Uterus (tissue), 4 donors: ENCODE data around the gene PLCB2. TPM values are rescaled to one million over a fixed set of nuclear protein-coding genes. Genes with fewer than 3 reads are reported as not detected.

Source experiments
- DNase-seq, 2 donors: peaks; one replicate each; pipeline ENCODE4 v3.0.0-alpha.2; 2019 to 2020
- H3K27ac ChIP-seq, 2 donors: fragments of 200-600 bp; sonication (generic); 1 replicate in 1 of 2; 2 replicates in 1 of 2; pipeline ENCODE4 v1.5.1; 2016 to 2018
- H3K27me3 ChIP-seq, 2 donors: fragments of 200-600 bp; sonication (generic); one replicate each; pipeline ENCODE4 v1.5.1; 2018 to 2019; ENCODE audit warnings: control low read depth in 1 of 2
- H3K36me3 ChIP-seq, 2 donors: fragments of 200-600 bp; sonication (generic); one replicate each; pipeline ENCODE4 v1.5.1; 2019; ENCODE audit warnings: control low read depth in 1 of 2
- H3K4me1 ChIP-seq, 2 donors: fragments of 200-600 bp; sonication (generic); one replicate each; pipeline ENCODE4 v1.5.1; 2018 to 2019; ENCODE audit warnings: control low read depth in 1 of 2
- H3K4me3 ChIP-seq, 2 donors: fragments of 200-600 bp; sonication (generic); 1 replicate in 1 of 2; 2 replicates in 1 of 2; pipeline ENCODE4 v1.5.1; 2018 to 2019; ENCODE audit warnings: mild to moderate bottlenecking in 1 of 2
- H3K9me3 ChIP-seq, 2 donors: fragments of 200-600 bp; sonication (generic); one replicate each; pipeline ENCODE4 v1.5.1; 2019; ENCODE audit warnings: control low read depth in 1 of 2
- POLR2A ChIP-seq, 2 donors: fragments of 450-650 bp; IDR thresholded peaks; one replicate each; pipeline ENCODE4 v1.6.1; 2016; ENCODE audit warnings: antibody characterized with exemption in 2 of 2, mild to moderate bottlenecking in 1 of 2, moderate library complexity in 1 of 2
- intact Hi-C: fragments of 100-400 bp; cut with DNase I; formaldehyde crosslinking; loops from one replicate; pipeline ENCODE4 v1.15.1; 2023; ENCODE audit warnings: low total_unique reads
- total RNA-seq, 4 donors: library from RNA; depleted of rRNA in 3 of 4; stranded (reverse); fragments of >200 nt in 3 of 4; gene quantifications; one replicate each; pipeline versions ENCODE4 v1.1.0 to v1.2.4, GENCODE V29; 2014 to 2023
- TF ChIP-seq, protein P1 (sequence below), 4 experiments: fragments of 200-600 bp in 2 of 4; fragments of 450-650 bp in 2 of 4; sonication (generic) in 2 of 4; IDR thresholded peaks; one replicate each; pipeline ENCODE4 v1.5.1; 2016 to 2019; ENCODE audit warnings: antibody characterized with exemption in 4 of 4, mild to moderate bottlenecking in 2 of 4, moderate library complexity in 1 of 4
- donor health status: DM: yes; HTN: yes; CAD: no.

The PLCB2 gene
- total RNA-seq, 4 donors from 2014 or later: 3.5 to 19.0 (median 9.3) TPM

DNA sequence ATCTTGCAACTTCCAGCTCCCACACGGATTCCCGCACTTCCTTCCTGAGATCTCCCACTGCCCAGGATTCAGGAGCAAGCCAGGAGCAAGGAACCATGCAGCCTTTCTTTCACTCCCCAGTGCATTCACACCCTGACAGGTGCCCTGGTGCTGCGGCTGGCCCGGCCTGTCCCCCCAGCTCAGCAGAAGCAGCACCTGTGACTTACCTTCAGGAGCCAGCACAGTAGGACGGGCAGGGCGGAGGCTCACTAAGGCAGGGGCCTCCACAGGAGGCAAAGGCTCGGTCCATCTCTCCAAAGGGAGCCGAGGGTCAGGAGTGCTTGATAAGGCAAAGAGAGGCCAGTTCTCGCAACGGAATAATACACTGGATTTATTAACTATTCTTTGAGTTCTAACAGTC, 29.7 kb downstream of the PLCB2 start:
- H3K27me3 ChIP-seq: peaks cover 14 to 28% of the 10 kb centered on the region in 2 donors
- no peaks in the 10 kb centered on the region for H3K36me3 ChIP-seq
- peaks cover 0 to 17% of the 10 kb centered on the region in 2 donors for H3K4me1 ChIP-seq
- intact Hi-C loops: loop anchor here (5.0 kb wide), 1 partner anchor 144 kb away; no protein-coding TSS in a partner anchor
- DNase-seq: no peak
- TF ChIP-seq POLR2A (IDR thresholded peaks at IDR 0.05): no peak
- TF ChIP-seq, protein P1, sequence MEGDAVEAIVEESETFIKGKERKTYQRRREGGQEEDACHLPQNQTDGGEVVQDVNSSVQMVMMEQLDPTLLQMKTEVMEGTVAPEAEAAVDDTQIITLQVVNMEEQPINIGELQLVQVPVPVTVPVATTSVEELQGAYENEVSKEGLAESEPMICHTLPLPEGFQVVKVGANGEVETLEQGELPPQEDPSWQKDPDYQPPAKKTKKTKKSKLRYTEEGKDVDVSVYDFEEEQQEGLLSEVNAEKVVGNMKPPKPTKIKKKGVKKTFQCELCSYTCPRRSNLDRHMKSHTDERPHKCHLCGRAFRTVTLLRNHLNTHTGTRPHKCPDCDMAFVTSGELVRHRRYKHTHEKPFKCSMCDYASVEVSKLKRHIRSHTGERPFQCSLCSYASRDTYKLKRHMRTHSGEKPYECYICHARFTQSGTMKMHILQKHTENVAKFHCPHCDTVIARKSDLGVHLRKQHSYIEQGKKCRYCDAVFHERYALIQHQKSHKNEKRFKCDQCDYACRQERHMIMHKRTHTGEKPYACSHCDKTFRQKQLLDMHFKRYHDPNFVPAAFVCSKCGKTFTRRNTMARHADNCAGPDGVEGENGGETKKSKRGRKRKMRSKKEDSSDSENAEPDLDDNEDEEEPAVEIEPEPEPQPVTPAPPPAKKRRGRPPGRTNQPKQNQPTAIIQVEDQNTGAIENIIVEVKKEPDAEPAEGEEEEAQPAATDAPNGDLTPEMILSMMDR (IDR thresholded peaks at IDR 0.05): no peak
- H3K4me3 ChIP-seq: no peak overlapping the region
- H3K9me3 ChIP-seq: no peaks in the 10 kb centered on the region
- H3K27ac ChIP-seq: no peak overlapping the region

DNA sequence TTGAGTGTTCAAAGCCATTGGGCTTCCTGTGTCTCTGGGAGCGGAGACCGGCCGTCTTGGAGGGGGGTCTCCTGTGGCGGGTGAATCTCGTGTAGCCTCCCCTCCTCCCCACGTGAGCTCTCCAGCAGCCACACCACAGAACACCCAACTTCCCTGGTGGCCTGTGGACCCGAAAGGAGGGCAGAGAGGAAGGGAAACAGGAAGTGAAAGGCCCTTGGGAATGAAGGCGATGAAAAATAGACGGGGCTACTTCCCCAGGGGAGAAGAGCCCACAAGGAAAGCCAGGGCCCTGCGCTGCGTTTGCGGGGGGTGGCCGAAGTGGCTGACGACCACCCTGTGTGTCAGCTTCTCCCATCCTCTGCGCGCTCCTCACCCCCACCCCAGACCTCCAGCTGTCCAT, 30.3 kb downstream of the PLCB2 start:
- TF ChIP-seq, protein P1 (IDR thresholded peaks at IDR 0.05): no peak
- TF ChIP-seq POLR2A (IDR thresholded peaks at IDR 0.05): no peak
- no peaks in the 10 kb centered on the region for H3K9me3 ChIP-seq
- no peak for DNase-seq
- intact Hi-C loops: loop anchor here (5.0 kb wide), 1 partner anchor 145 kb away; no protein-coding TSS in a partner anchor
- H3K4me3 ChIP-seq: no peak overlapping the region
- no peak overlapping the region for H3K27ac ChIP-seq
- no peaks in the 10 kb centered on the region for H3K36me3 ChIP-seq
- peaks cover 14 to 23% of the 10 kb centered on the region in 2 donors for H3K27me3 ChIP-seq
- H3K4me1 ChIP-seq: peaks cover 0 to 11% of the 10 kb centered on the region in 2 donors

DNA sequence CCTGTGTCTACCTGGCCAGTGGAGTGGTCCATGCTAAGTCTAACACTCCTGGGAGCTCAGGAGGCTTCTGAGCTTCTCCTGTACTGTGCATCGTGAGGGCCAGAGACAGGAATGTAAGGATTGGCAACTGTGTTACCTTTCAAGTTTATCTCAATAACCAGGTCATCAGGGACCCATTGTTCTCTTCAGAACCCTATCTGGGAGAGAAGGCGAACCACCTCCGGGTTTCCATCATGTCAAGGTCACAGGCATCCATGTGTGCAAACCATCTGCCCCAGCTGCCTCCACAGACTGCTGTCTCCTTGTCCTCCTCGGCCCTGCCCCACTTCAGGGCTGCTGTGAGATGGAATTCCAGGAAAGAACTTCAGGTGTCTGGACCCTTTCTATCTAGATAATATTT, 30.8 kb downstream of the PLCB2 start:
- H3K27me3 ChIP-seq: peaks cover 14 to 17% of the 10 kb centered on the region in 2 donors
- no peak overlapping the region for H3K27ac ChIP-seq
- H3K4me3 ChIP-seq: no peak overlapping the region
- H3K36me3 ChIP-seq: no peaks in the 10 kb centered on the region
- H3K9me3 ChIP-seq: no peaks in the 10 kb centered on the region
- TF ChIP-seq POLR2A (IDR thresholded peaks at IDR 0.05): no peak
- TF ChIP-seq, protein P1 (IDR thresholded peaks at IDR 0.05): no peak
- H3K4me1 ChIP-seq: peaks cover 0 to 6% of the 10 kb centered on the region in 2 donors
- DNase-seq: no peak
- intact Hi-C loops: loop anchor here (5.0 kb wide), 1 partner anchor 145 kb away; no protein-coding TSS in a partner anchor

DNA sequence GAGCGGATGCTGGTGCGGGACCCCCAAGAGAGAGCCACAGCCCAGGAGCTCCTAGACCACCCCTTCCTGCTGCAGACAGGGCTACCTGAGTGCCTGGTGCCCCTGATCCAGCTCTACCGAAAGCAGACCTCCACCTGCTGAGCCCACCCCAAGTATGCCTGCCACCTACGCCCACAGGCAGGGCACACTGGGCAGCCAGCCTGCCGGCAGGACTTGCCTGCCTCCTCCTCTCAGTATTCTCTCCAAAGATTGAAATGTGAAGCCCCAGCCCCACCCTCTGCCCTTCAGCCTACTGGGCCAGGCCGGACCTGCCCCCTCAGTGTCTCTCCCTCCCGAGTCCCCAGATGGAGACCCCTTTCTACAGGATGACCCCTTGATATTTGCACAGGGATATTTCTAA, 31.8 kb downstream of the PLCB2 start:
- H3K36me3 ChIP-seq: no peaks in the 10 kb centered on the region
- no peak overlapping the region for H3K27ac ChIP-seq
- H3K9me3 ChIP-seq: no peaks in the 10 kb centered on the region
- no peak for TF ChIP-seq POLR2A (IDR thresholded peaks at IDR 0.05)
- TF ChIP-seq, protein P1 (IDR thresholded peaks at IDR 0.05): no peak
- intact Hi-C loops: loop anchor here (5.0 kb wide), 1 partner anchor 146 kb away; no protein-coding TSS in a partner anchor
- H3K4me1 ChIP-seq: no peaks in the 10 kb centered on the region
- no peak overlapping the region for H3K4me3 ChIP-seq
- H3K27me3 ChIP-seq: peaks cover 9 to 10% of the 10 kb centered on the region in 2 donors
- no peak for DNase-seq

DNA sequence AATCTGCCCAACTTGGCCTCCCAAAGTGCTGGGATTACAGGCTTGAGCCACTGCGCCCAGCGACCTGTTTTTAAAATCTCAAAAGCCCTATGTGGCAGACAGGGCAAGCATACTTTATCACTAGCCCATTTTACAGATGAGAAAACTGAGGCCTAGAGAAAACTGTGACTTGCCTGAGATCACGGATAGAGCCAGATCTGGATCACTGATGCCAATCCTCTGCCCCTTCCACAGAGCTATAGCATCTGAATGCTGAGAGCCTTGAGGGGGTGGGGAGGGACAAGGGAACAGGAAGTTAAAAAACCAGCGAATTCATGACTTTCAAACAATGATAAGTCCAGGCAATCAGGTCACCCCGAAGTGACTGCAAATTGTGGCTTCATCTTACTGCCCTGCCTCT, 32.2 kb downstream of the PLCB2 start:
- Histone ChIP-seq H3K4me1 (no peaks in the 10 kb centered on the region), H3K27me3 (peaks cover 7 to 9% of the 10 kb centered on the region in 2 donors), H3K4me3 (no peak overlapping the region), H3K36me3 (no peaks in the 10 kb centered on the region), H3K9me3 (no peaks in the 10 kb centered on the region), H3K27ac (no peak overlapping the region)
- intact Hi-C loops: loop anchor here (5.0 kb wide), 1 partner anchor 147 kb away; no protein-coding TSS in a partner anchor
- no peak for DNase-seq
- TF ChIP-seq POLR2A (IDR thresholded peaks at IDR 0.05): no peak
- TF ChIP-seq, protein P1 (IDR thresholded peaks at IDR 0.05): no peak
